ENCODE measurements around the gene PLEKHO2. TPM values are rescaled to one million over a fixed set of nuclear protein-coding genes. Genes with fewer than 3 reads are reported as not detected.

Gene PLEKHO2
- total and polyA plus RNA-seq, 10 of the 15 experiments (the other 5 are each of a cell fraction or from before 2014, with no cell fraction given), result 1.4 to 25.6 (median 20.5) TPM

GRCh38 chr15:64856429-64857145 is 14.9 kb downstream of the PLEKHO2 start:
- ChIA-PET RAD21 (ENCODE audit: unreplicated experiment) (interaction anchor here (0.5 to 1.4 kb wide), 4 partner anchors 22 to 50 kb away, joined by 3 to 5 read pairs (median 3); no protein-coding TSS in a partner anchor), POLR2A (interaction anchor here (0.8 to 2.1 kb wide), 5 partner anchors 13 to 38 kb away, joined by 3 to 7 read pairs (median 3); no protein-coding TSS in a partner anchor), CTCF (interaction anchor here (1.0 to 2.4 kb wide), 3 partner anchors 20 to 46 kb away, joined by 3 to 11 read pairs (median 8); no protein-coding TSS in a partner anchor), SMC1A (ENCODE audit: uncharacterized antibody, unreplicated experiment) (interaction anchor here (0.5 to 2.1 kb wide), 8 partner anchors 8 to 46 kb away, joined by 3 to 5 read pairs (median 4); partner anchors contain the start of gene PIF1)
- Histone ChIP-seq H4K20me1 (ENCODE audit: control insufficient read depth, insufficient read depth) (peaks cover 3% of the 10 kb centered on the region), H3K4me1 (ENCODE audit: control insufficient read depth, insufficient read depth, low read length) (no peaks in the 10 kb centered on the region), H3K9me3 (replicated peaks; ENCODE audit: control insufficient read depth, insufficient read depth, low read length) (no peaks in the 10 kb centered on the region), H3K79me2 (ENCODE audit: control insufficient read depth, insufficient read depth, low read length) (peaks cover 14% of the 10 kb centered on the region), H2AFZ (ENCODE audit: control insufficient read depth, low read depth, low read length) (no peak overlapping the region), H3K4me2 (ENCODE audit: control insufficient read depth, insufficient read depth) (no peak overlapping the region), H3K9ac (ENCODE audit: control insufficient read depth, insufficient read depth, low read length) (no peak overlapping the region), H3K4me3 (no peak overlapping the region), H3K36me3 (ENCODE audit: control insufficient read depth in 2 of 2, insufficient read depth in 2 of 2, low read length in 1 of 2) (peaks cover 46 to 48% of the 10 kb centered on the region in 2 experiments), H3K27ac (ENCODE audit: control insufficient read depth, insufficient read depth) (no peak overlapping the region), H3K27me3 (replicated peaks in 1 of 2; ENCODE audit: control insufficient read depth in 2 of 2, insufficient read depth in 2 of 2, low read length in 1 of 2) (no peaks in the 10 kb centered on the region)
- DNase-seq (ENCODE audit: low read depth, low spot score) (no peak), FAIRE-seq (no peak), ATAC-seq (no peak)
- intact Hi-C loops (cut with micrococcal nuclease; ENCODE audit: unreplicated experiment) (no loop called here), in situ Hi-C loops (cut with MboI) (no loop called here)
- no TSS peak for BruUV-seq (replicated peaks)
- WGBS (ENCODE audit: insufficient coverage, insufficient replicate concordance, low lambda C conversion rate, missing lambda C conversion rate), result 74% methylated on average over 5 of the region's 5 CpGs
- no peak for TF ChIP-seq SREBF2 (IDR thresholded peaks at IDR 0.05; ENCODE audit: low read length)

GRCh38 chr15:64857421-64857820 is 15.7 kb downstream of the PLEKHO2 start:
- SMC1A ChIA-PET (ENCODE audit: uncharacterized antibody, unreplicated experiment), result interaction anchor here (0.5 to 1.7 kb wide), 7 partner anchors 10 to 46 kb away, joined by 3 to 5 read pairs (median 3); partner anchors contain the start of gene PIF1
- TF ChIP-seq ZNF592 (IDR thresholded peaks at IDR 0.05), result no peak
- no peak for TF ChIP-seq REST (IDR thresholded peaks at IDR 0.05; ENCODE audit: low read depth, low read length)
- peaks cover 11% of the 10 kb centered on the region for H3K79me2 ChIP-seq (ENCODE audit: control insufficient read depth, insufficient read depth, low read length)
- DNase-seq (ENCODE audit: low read depth, low spot score), result no peak
- H3K4me3 ChIP-seq, result no peak overlapping the region
- H3K9ac ChIP-seq (ENCODE audit: control insufficient read depth, insufficient read depth, low read length), result no peak overlapping the region
- ATAC-seq, result no peak
- H3K4me2 ChIP-seq (ENCODE audit: control insufficient read depth, insufficient read depth), result no peak overlapping the region
- no peak overlapping the region for H3K27ac ChIP-seq (ENCODE audit: control insufficient read depth, insufficient read depth)
- H3K9me3 ChIP-seq (replicated peaks; ENCODE audit: control insufficient read depth, insufficient read depth, low read length), result no peaks in the 10 kb centered on the region
- in situ Hi-C loops (cut with MboI), result no loop called here
- no peaks in the 10 kb centered on the region for H3K27me3 ChIP-seq (replicated peaks in 1 of 2; ENCODE audit: control insufficient read depth in 2 of 2, insufficient read depth in 2 of 2, low read length in 1 of 2)
- no peak for FAIRE-seq
- H3K4me1 ChIP-seq (ENCODE audit: control insufficient read depth, insufficient read depth, low read length), result no peaks in the 10 kb centered on the region
- BruUV-seq (replicated peaks), result no TSS peak
- H3K36me3 ChIP-seq (ENCODE audit: control insufficient read depth in 2 of 2, insufficient read depth in 2 of 2, low read length in 1 of 2), result peaks cover 46 to 51% of the 10 kb centered on the region in 2 experiments
- POLR2A ChIA-PET, result interaction anchor here (1.4 to 2.1 kb wide), 2 partner anchors 14 to 36 kb away, joined by 3 to 7 read pairs; no protein-coding TSS in a partner anchor
- WGBS (ENCODE audit: insufficient coverage, insufficient replicate concordance, low lambda C conversion rate, missing lambda C conversion rate), result 59% methylated on average over 4 of the region's 4 CpGs
- RAD21 ChIA-PET (ENCODE audit: unreplicated experiment), result no interaction called here
- H2AFZ ChIP-seq (ENCODE audit: control insufficient read depth, low read depth, low read length), result no peak overlapping the region
- CTCF ChIA-PET, result interaction anchor here (0.8 to 2.4 kb wide), 4 partner anchors 31 to 72 kb away, joined by 3 to 11 read pairs (median 6); no protein-coding TSS in a partner anchor
- H4K20me1 ChIP-seq (ENCODE audit: control insufficient read depth, insufficient read depth), result peaks cover 3% of the 10 kb centered on the region
- intact Hi-C loops (cut with micrococcal nuclease; ENCODE audit: unreplicated experiment), result no loop called here
